CD14-positive monocyte (primary cell): Measurements from ENCODE around the gene CABP7. TPM values are rescaled to one million over a fixed set of nuclear protein-coding genes. Genes with fewer than 3 reads are reported as not detected.
A peak's percentile ranks its signal among the peaks of the same experiment; 100 is the strongest.

Experiments
- DNase-seq, 3 donors: peaks; one replicate each; pipeline ENCODE4 v3.0.0-alpha.2; 2011 to 2022
- H2AFZ ChIP-seq: 2 replicates; pipeline ENCODE4 v1.6.0; 2012; ENCODE audit warnings: mild to moderate bottlenecking, low read depth, low read length, inconsistent platforms; ENCODE audit not compliant: insufficient read depth, poor library complexity, severe bottlenecking
- H3K27ac ChIP-seq, 2 donors: 1 replicate in 1 of 2; 2 replicates in 1 of 2; pipeline ENCODE4 v1.5.1; 2012 to 2013; ENCODE audit warnings: low read length in 2 of 2, control low read depth in 1 of 2, inconsistent platforms in 1 of 2, low read depth in 1 of 2, mild to moderate bottlenecking in 1 of 2
- H3K27me3 ChIP-seq, 2 donors: one replicate each; pipeline versions ENCODE4 v1.6.0 to v1.6.1; 2011 to 2013; ENCODE audit warnings: low read length in 2 of 2; ENCODE audit not compliant: control insufficient read depth in 2 of 2, insufficient read depth in 2 of 2
- H3K36me3 ChIP-seq, 2 donors: replicated peaks in 1 of 2; 1 replicate in 1 of 2; 2 replicates in 1 of 2; pipeline versions ENCODE4 v1.5.1 to v1.6.1; 2012 to 2013; ENCODE audit warnings: low read length in 2 of 2, control low read depth in 1 of 2, inconsistent platforms in 1 of 2, mild to moderate bottlenecking in 1 of 2; ENCODE audit not compliant: insufficient read depth in 2 of 2, control insufficient read depth in 1 of 2
- H3K4me1 ChIP-seq, 2 donors: 1 replicate in 1 of 2; 2 replicates in 1 of 2; pipeline versions ENCODE4 v1.5.1 to v1.6.1; 2012 to 2013; ENCODE audit warnings: low read length in 2 of 2, control low read depth in 1 of 2, inconsistent platforms in 1 of 2, mild to moderate bottlenecking in 1 of 2, moderate library complexity in 1 of 2; ENCODE audit not compliant: insufficient read depth in 2 of 2, control insufficient read depth in 1 of 2
- H3K4me2 ChIP-seq: replicated peaks from 2 replicates; pipeline ENCODE3; 2012; ENCODE audit warnings: low read length, moderate library complexity, mild to moderate bottlenecking; ENCODE audit not compliant: poor library complexity, severe bottlenecking; ENCODE audit errors: extremely low read depth
- H3K4me3 ChIP-seq, 3 experiments: fragments of 200-600 bp in 1 of 3; sonication (generic) in 1 of 3; replicated peaks in 1 of 3; 1 replicate in 2 of 3; 2 replicates in 1 of 3; pipeline ENCODE4 v1.5.1; 2011 to 2013; ENCODE audit warnings: low read length in 3 of 3, mild to moderate bottlenecking in 3 of 3, control low read depth in 2 of 3, low read depth in 2 of 3, inconsistent platforms in 1 of 3, moderate library complexity in 1 of 3
- H3K79me2 ChIP-seq: 2 replicates; pipeline ENCODE4 v1.6.0; 2012; ENCODE audit warnings: mild to moderate bottlenecking, control low read depth, inconsistent platforms, low read length, moderate library complexity; ENCODE audit not compliant: insufficient read depth
- H3K9ac ChIP-seq: 2 replicates; pipeline ENCODE4 v1.6.0; 2017; ENCODE audit warnings: low read length, mild to moderate bottlenecking; ENCODE audit not compliant: insufficient read depth, poor library complexity, severe bottlenecking
- H3K9me3 ChIP-seq, 2 donors: replicated peaks in 1 of 2; 1 replicate in 1 of 2; 2 replicates in 1 of 2; pipeline versions ENCODE4 v1.5.1 to v1.6.1; 2012 to 2013; ENCODE audit warnings: low read length in 2 of 2, control low read depth in 1 of 2; ENCODE audit not compliant: control insufficient read depth in 1 of 2, insufficient read depth in 1 of 2
- H4K20me1 ChIP-seq: 2 replicates; pipeline ENCODE4 v1.6.0; 2012; ENCODE audit warnings: mild to moderate bottlenecking, low read length, control low read depth, moderate library complexity; ENCODE audit not compliant: insufficient read depth
- H3K27ac Mint-ChIP-seq, 7 donors: one replicate each; pipeline ENCODE4 v1.8.0; 2020; ENCODE audit warnings: mild to moderate bottlenecking in 7 of 7, mixed read lengths in 7 of 7, moderate library complexity in 6 of 7, inconsistent platforms in 2 of 7
- H3K27me3 Mint-ChIP-seq, 3 donors: one replicate each; pipeline ENCODE4 v1.8.0; 2021 to 2022; ENCODE audit warnings: low read depth in 3 of 3, mild to moderate bottlenecking in 3 of 3, mixed read lengths in 3 of 3, moderate library complexity in 3 of 3, inconsistent platforms in 1 of 3
- H3K36me3 Mint-ChIP-seq, 2 donors: one replicate each; pipeline ENCODE4 v1.8.0; 2020; ENCODE audit warnings: mixed read lengths in 2 of 2, inconsistent platforms in 1 of 2, mild to moderate bottlenecking in 1 of 2
- H3K4me1 Mint-ChIP-seq: one replicate; pipeline ENCODE4 v1.8.0; 2020; ENCODE audit warnings: mild to moderate bottlenecking, mixed read lengths
- H3K4me3 Mint-ChIP-seq, 2 donors: one replicate each; pipeline ENCODE4 v1.8.0; 2020; ENCODE audit warnings: mild to moderate bottlenecking in 2 of 2, mixed read lengths in 2 of 2, moderate library complexity in 1 of 2
- H3K9me3 Mint-ChIP-seq, 7 donors: one replicate each; pipeline ENCODE4 v1.8.0; 2020 to 2022; ENCODE audit warnings: mixed read lengths in 7 of 7, mild to moderate bottlenecking in 6 of 7, moderate library complexity in 6 of 7, inconsistent platforms in 2 of 7
- WGBS: methylation state at CpG from one replicate; pipeline ENCODE4 v1.1.5; 2013; ENCODE audit warnings: missing lambda C conversion rate; ENCODE audit not compliant: insufficient coverage; 5-methylcytosine and 5-hydroxymethylcytosine counted together
- intact Hi-C, 2 donors: fragments of 100-400 bp; cut with micrococcal nuclease; formaldehyde crosslinking; loops; one replicate each; pipeline versions ENCODE4 v1.15.0 to v1.15.1; 2023
- polyA plus RNA-seq, 3 donors: library from polyadenylated mRNA; depleted of rRNA in 1 of 3; unstranded in 2 of 3; stranded (reverse) in 1 of 3; fragments of 300-500 nt in 2 of 3; fragments of >200 nt in 1 of 3; fragmentation: Illumina TruSeq in 2 of 3; gene quantifications; 1 replicate in 2 of 3; 2 replicates in 1 of 3; pipeline ENCODE4 v1.2.3, GENCODE V29; 2012 to 2021
- small RNA-seq: library from RNA; depleted of rRNA; stranded (forward); fragments of <200 nt; gene quantifications from one replicate; pipeline ENCODE3, GENCODE V24; 2012; ENCODE audit warnings: low read depth; ENCODE audit not compliant: insufficient read length
- TF ChIP-seq, protein P1 (sequence below): fragments of 200-600 bp; IDR thresholded peaks from one replicate; pipeline ENCODE4 v1.8.0; 2022; ENCODE audit warnings: antibody characterized with exemption, mild to moderate bottlenecking

CABP7 gene
- polyA plus RNA-seq, 3 donors: 0.11 to 0.14 TPM; not detected in 1

DNA sequence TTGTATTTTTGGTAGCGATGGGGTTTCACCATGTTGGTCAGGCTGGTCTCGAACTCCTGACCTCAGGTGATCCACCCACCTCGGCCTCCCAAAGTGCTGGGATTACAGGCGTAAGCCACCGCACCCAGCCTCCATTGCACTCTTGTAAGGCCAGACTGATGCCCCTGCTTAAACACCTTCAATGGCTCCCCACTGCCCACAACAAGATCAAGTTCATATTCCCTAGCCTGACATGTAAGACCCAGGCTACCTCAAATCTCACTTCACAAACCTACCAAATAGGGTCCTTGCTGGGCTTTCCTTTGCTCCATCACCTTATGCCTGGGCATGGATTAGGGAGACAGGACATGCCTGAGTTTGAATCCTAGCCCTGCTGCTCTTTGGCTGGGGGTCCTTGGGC is 60.4 kb downstream of the CABP7 start:
- 100% methylated on average over 1 of the region's 5 CpGs for WGBS
- peaks cover 8% of the 10 kb centered on the region for H3K4me1 Mint-ChIP-seq
- H3K27me3 Mint-ChIP-seq: peaks cover 0 to 3% (median 2%) of the 10 kb centered on the region in 3 donors
- no peak overlapping the region for H3K27ac ChIP-seq
- no peak overlapping the region for H3K9ac ChIP-seq
- no peak overlapping the region for H3K4me3 ChIP-seq
- H3K27me3 ChIP-seq: no peaks in the 10 kb centered on the region
- no peaks in the 10 kb centered on the region for H3K36me3 Mint-ChIP-seq
- DNase-seq: no peak
- H2AFZ ChIP-seq: no peak overlapping the region
- no peaks in the 10 kb centered on the region for H3K79me2 ChIP-seq
- TF ChIP-seq, protein P1, sequence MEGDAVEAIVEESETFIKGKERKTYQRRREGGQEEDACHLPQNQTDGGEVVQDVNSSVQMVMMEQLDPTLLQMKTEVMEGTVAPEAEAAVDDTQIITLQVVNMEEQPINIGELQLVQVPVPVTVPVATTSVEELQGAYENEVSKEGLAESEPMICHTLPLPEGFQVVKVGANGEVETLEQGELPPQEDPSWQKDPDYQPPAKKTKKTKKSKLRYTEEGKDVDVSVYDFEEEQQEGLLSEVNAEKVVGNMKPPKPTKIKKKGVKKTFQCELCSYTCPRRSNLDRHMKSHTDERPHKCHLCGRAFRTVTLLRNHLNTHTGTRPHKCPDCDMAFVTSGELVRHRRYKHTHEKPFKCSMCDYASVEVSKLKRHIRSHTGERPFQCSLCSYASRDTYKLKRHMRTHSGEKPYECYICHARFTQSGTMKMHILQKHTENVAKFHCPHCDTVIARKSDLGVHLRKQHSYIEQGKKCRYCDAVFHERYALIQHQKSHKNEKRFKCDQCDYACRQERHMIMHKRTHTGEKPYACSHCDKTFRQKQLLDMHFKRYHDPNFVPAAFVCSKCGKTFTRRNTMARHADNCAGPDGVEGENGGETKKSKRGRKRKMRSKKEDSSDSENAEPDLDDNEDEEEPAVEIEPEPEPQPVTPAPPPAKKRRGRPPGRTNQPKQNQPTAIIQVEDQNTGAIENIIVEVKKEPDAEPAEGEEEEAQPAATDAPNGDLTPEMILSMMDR: no peak
- no peaks in the 10 kb centered on the region for H3K36me3 ChIP-seq
- H3K4me1 ChIP-seq: peaks cover 0 to 4% of the 10 kb centered on the region in 2 donors
- intact Hi-C loops: no loop called here
- no peaks in the 10 kb centered on the region for H3K9me3 ChIP-seq
- no peak overlapping the region for H3K4me3 Mint-ChIP-seq
- H3K9me3 Mint-ChIP-seq: no peaks in the 10 kb centered on the region
- no peak overlapping the region for H3K4me2 ChIP-seq
- H4K20me1 ChIP-seq: no peaks in the 10 kb centered on the region
- H3K27ac Mint-ChIP-seq: no peak overlapping the region

DNA sequence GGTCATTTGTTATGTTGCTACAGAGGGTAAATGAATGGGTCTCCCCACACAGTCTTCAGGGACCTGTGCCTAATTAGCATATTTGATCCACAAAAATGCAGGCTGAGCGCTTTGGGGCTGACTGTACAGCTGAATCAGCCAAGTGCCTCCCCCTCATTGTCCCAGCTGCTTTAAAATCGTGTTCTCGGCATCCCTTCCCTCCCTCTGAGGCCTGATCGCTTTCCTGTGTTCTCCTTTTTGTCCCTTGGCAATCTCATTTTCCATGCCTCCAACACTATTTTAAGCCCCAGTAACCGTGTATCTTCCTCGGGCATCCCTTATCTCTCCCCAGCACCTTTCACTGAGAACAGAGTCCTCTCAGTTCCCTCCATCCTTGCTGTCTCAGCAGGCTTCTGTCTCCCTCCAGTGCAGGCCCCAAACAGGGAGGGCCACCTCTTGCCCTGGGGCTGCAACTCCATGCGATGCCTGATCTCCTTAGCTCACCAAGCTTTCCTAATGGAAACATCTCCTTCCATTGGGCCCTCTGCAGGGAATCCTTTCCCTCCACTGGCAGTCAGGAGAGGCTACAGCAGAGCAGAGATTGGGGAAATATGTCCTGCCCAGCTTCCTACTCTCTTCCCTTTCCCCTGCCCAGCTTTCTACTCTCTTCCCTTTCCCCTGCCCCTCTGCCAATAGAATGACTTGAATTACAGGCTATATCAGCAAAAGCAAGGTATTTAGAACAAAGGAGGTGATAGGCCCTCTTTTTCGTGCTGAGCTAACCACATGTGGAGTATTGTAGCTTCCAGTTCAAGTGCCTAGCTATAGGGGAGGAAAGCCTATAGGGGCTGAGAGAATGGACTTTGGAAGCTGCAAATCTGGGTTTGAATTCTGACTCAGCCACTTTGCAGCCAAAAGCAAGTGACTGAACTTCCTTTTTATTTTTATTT is 61.2 kb downstream of the CABP7 start:
- H3K36me3 Mint-ChIP-seq: no peaks in the 10 kb centered on the region
- no peaks in the 10 kb centered on the region for H3K9me3 Mint-ChIP-seq
- H3K4me2 ChIP-seq: no peak overlapping the region
- no peaks in the 10 kb centered on the region for H3K27me3 ChIP-seq
- peak overlapping the region in 1 of 7 donors; percentile 1 for H3K27ac Mint-ChIP-seq
- H3K4me1 Mint-ChIP-seq: peaks cover 8% of the 10 kb centered on the region
- no peak overlapping the region for H3K9ac ChIP-seq
- peaks cover 0 to 4% of the 10 kb centered on the region in 2 donors for H3K4me1 ChIP-seq
- intact Hi-C loops: no loop called here
- no peak overlapping the region for H3K4me3 ChIP-seq
- no peaks in the 10 kb centered on the region for H3K79me2 ChIP-seq
- H3K9me3 ChIP-seq: no peaks in the 10 kb centered on the region
- H3K4me3 Mint-ChIP-seq: no peak overlapping the region
- peaks cover 0 to 3% (median 0%) of the 10 kb centered on the region in 3 donors for H3K27me3 Mint-ChIP-seq
- 70% methylated on average over 7 of the region's 8 CpGs for WGBS
- H2AFZ ChIP-seq: no peak overlapping the region
- no peaks in the 10 kb centered on the region for H3K36me3 ChIP-seq
- no peaks in the 10 kb centered on the region for H4K20me1 ChIP-seq
- no peak overlapping the region for H3K27ac ChIP-seq
- no peak for DNase-seq
- TF ChIP-seq, protein P1: no peak

Small RNA genes within 50 kb of the gene (small RNA-seq; reads per million reads assigned to genes)
- gene AC004882.2 (not detected), gene RF00019 (not detected)

Other genes with a start within 250 kb of the CABP7 start
- gene NEFH, start 239.8 kb upstream of the CABP7 start, polyA plus RNA-seq: 1 to 10 TPM in 1 of 3 donors, under 1 TPM in 2; 0.20 to 1.2 (median 0.74) TPM
- 10 to 100 TPM; 19.6 to 29.9 (median 28.2) TPM for gene THOC5, start 166.2 kb upstream of the CABP7 start, polyA plus RNA-seq
- 10 to 100 TPM in 1 of 3 donors, 1 to 10 TPM in 2; 9.2 to 10.4 (median 9.9) TPM for gene NIPSNAP1, start 138.9 kb upstream of the CABP7 start, polyA plus RNA-seq
- gene NF2, start 116.4 kb upstream of the CABP7 start, polyA plus RNA-seq: 10 to 100 TPM in 1 of 3 donors, 1 to 10 TPM in 2; 7.7 to 15.5 (median 8.4) TPM
- 10 to 100 TPM; 27.1 to 79.4 (median 59.3) TPM for gene ZMAT5, start 47.0 kb downstream of the CABP7 start, polyA plus RNA-seq
- 100 to 1,000 TPM in 2 of 3 donors, 10 to 100 TPM in 1; 99.0 to 314 (median 287) TPM for gene UQCR10, start 47.4 kb downstream of the CABP7 start, polyA plus RNA-seq
- 10 to 100 TPM; 23.8 to 77.2 (median 39.6) TPM for gene ASCC2, start 118.3 kb downstream of the CABP7 start, polyA plus RNA-seq
- 10 to 100 TPM; 23.4 to 86.1 (median 30.2) TPM for gene MTMR3, start 163.2 kb downstream of the CABP7 start, polyA plus RNA-seq